ENCODE measurements around the gene CDCA4. TPM values are rescaled to one million over a fixed set of nuclear protein-coding genes. Genes with fewer than 3 reads are reported as not detected.

The CDCA4 gene
- total RNA-seq, 1 donor from 2014 or later: 6.9 TPM

DNA sequence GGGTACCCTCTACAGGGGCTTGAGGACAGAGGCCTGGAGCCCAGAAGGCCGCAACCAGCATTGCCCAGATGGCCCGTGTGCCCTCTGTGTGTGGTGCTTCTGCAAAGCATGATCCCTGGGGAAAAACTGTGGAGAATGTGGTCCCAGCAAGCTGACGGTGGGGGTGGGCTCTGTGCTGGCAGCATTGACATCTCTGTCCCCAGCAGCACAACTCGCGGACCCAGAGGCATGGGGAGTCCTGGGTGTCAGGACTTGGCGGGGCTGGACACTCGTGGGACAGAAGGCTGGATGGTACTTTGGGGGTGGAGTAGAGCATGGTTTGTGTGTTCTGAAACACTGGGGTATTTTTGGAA, 31.0 kb downstream of the CDCA4 start:
- TF ChIP-seq, protein P1, sequence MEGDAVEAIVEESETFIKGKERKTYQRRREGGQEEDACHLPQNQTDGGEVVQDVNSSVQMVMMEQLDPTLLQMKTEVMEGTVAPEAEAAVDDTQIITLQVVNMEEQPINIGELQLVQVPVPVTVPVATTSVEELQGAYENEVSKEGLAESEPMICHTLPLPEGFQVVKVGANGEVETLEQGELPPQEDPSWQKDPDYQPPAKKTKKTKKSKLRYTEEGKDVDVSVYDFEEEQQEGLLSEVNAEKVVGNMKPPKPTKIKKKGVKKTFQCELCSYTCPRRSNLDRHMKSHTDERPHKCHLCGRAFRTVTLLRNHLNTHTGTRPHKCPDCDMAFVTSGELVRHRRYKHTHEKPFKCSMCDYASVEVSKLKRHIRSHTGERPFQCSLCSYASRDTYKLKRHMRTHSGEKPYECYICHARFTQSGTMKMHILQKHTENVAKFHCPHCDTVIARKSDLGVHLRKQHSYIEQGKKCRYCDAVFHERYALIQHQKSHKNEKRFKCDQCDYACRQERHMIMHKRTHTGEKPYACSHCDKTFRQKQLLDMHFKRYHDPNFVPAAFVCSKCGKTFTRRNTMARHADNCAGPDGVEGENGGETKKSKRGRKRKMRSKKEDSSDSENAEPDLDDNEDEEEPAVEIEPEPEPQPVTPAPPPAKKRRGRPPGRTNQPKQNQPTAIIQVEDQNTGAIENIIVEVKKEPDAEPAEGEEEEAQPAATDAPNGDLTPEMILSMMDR (IDR thresholded peaks at IDR 0.05): no peak
- peaks cover 14% of the 10 kb centered on the region for H3K4me1 ChIP-seq
- H3K9me3 ChIP-seq: no peaks in the 10 kb centered on the region
- H3K36me3 ChIP-seq: peaks cover 25% of the 10 kb centered on the region
- H3K27ac ChIP-seq: no peak overlapping the region
- intact Hi-C loops (cut with DNase I): no loop called here
- ATAC-seq (no peak), DNase-seq (no peak)
- no peaks in the 10 kb centered on the region for H3K27me3 ChIP-seq (ENCODE audit: low read depth)
- H3K4me3 ChIP-seq: no peak overlapping the region

DNA sequence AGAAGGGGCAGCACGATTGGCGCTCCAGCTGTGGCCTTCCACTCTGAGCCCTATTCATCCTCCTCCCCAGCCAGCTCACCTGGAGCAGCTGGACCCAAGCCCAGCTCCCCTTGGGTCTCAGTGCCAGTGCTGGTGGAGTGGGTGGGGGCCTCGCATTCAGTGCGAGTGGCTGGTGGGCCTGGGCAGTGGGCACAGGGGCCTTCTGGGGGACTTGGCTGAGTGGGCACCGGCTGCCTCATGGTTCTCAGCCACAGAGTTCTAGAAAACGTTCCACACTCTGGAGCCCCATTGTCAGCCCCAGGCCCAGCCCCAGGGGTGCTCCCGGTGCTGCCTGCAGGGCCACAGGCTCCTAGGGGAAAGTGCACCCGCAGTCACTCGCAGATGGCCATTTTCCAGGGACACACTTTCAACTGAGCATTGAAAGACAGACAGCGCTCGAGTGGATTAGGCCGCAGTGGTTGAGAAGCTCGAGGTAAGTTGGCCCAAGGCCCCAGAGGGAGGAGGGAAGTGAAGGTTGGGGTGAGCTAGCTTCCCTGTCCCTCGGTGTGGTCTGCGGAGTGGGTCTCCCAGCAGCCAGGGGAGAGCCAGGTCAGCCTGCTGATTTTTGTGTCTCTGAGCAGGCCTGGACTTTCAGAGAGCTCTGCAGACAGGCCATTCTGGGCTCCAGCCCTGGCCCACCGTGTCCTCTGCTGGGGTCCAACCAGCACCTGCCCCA, 31.5 kb downstream of the CDCA4 start:
- H3K9me3 ChIP-seq: no peaks in the 10 kb centered on the region
- no peak for ATAC-seq
- peaks cover 20% of the 10 kb centered on the region for H3K36me3 ChIP-seq
- no peak overlapping the region for H3K4me3 ChIP-seq
- peaks cover 14% of the 10 kb centered on the region for H3K4me1 ChIP-seq
- no peaks in the 10 kb centered on the region for H3K27me3 ChIP-seq (ENCODE audit: low read depth)
- no peak for DNase-seq
- TF ChIP-seq, protein P1 (IDR thresholded peaks at IDR 0.05): no peak
- intact Hi-C loops (cut with DNase I): no loop called here
- no peak overlapping the region for H3K27ac ChIP-seq

DNA sequence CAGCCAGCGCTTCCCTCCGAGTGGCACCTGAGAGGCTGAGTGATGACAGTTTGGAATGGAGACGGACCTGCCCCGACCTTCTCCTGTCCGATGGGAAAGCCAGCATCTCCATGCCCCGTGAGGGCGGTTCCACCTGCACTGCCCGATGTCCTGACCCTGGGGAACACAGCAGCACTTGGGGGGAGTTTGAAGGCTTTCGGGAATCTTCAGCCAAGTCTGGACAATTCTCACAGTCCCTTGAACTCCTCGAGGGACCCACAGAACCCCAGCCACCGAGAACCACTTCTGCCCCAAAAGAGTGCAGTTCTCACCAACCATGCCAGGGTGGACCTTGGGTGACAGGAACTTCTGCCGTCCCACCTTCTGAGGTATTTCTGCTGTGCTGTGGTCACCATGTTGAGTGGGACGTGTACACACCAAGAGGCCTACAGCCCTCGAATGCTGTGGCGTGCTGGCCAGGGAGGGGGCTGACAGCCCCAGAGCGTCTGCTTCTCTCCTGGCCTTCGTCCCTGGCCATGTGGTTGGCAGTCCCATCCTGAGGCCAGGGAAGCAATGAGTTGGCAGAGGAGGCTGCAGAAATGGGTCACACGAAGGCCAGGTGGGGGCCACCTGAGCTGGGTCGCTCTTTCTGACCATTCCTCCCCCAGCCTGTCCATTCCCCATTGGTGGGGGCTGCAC, 34.3 kb downstream of the CDCA4 start:
- peaks cover 14% of the 10 kb centered on the region for H3K4me1 ChIP-seq
- H3K36me3 ChIP-seq: peaks cover 4% of the 10 kb centered on the region
- ATAC-seq (no peak), DNase-seq (peak; percentile 27)
- no peaks in the 10 kb centered on the region for H3K27me3 ChIP-seq (ENCODE audit: low read depth)
- H3K9me3 ChIP-seq: no peaks in the 10 kb centered on the region
- H3K27ac ChIP-seq: peak overlapping the region; percentile 86
- intact Hi-C loops (cut with DNase I): no loop called here
- TF ChIP-seq, protein P1 (IDR thresholded peaks at IDR 0.05): no peak
- H3K4me3 ChIP-seq: peak overlapping the region; percentile 88

DNA sequence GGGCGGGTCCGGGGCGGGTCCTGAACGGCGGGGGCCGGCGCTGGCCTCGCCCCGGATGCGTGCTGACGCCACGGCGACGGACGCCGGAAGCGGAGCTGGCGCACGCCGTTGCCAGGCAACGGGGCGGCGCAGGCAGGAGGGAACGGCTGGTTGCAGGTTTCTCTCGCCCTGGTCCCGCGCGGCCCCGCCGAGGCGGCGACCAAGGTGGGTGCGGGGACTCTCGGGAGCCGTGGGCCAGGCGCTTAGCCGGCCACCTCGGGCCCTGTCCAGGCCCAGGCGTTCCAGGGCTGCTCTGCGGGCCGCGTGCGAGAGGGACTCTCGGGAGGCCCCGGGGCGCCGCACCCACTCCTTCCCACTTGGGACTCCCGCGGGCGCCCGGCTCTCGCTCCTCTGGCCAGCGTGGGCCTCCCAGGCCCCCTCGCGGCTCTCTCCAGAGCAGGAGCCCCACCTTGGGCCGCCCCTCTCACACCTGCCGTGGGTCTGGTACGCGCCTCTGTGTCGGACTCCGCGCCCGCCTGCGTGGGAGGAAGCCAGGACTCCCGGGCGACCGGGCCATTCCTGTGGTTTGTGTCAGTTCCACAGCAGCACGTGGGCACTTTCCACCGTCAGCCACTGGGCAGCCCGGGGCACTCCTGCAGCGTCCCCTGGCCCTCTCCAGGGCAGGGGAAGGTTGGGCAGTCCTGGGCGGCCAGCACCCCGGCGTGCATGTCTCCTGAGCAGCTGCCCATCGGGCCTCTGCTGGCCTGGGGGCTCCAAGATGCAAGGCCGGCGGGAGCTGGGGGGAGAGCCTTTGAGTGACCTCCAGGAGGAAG, 35.0 kb downstream of the CDCA4 start, which contains the start of gene CLBA1:
Gene CLBA1, plus strand, starts transcription at position 114 of the 812 bp plus-strand sequence. Its CDS starts 644 bp downstream, at position 758.
- Histone ChIP-seq H3K27me3 (ENCODE audit: low read depth) (no peaks in the 10 kb centered on the region), H3K4me1 (peaks cover 14% of the 10 kb centered on the region), H3K27ac (peak within 1 kb of the TSS; percentile 86), H3K9me3 (no peaks in the 10 kb centered on the region), H3K36me3 (peaks cover 4% of the 10 kb centered on the region), H3K4me3 (peak within 1 kb of the TSS; percentile 88)
- ATAC-seq (peak; percentile 95 to 97), DNase-seq (peak; percentile 72)
- TF ChIP-seq, protein P1 (IDR thresholded peaks at IDR 0.05): no peak
- intact Hi-C loops (cut with DNase I): no loop called here

DNA sequence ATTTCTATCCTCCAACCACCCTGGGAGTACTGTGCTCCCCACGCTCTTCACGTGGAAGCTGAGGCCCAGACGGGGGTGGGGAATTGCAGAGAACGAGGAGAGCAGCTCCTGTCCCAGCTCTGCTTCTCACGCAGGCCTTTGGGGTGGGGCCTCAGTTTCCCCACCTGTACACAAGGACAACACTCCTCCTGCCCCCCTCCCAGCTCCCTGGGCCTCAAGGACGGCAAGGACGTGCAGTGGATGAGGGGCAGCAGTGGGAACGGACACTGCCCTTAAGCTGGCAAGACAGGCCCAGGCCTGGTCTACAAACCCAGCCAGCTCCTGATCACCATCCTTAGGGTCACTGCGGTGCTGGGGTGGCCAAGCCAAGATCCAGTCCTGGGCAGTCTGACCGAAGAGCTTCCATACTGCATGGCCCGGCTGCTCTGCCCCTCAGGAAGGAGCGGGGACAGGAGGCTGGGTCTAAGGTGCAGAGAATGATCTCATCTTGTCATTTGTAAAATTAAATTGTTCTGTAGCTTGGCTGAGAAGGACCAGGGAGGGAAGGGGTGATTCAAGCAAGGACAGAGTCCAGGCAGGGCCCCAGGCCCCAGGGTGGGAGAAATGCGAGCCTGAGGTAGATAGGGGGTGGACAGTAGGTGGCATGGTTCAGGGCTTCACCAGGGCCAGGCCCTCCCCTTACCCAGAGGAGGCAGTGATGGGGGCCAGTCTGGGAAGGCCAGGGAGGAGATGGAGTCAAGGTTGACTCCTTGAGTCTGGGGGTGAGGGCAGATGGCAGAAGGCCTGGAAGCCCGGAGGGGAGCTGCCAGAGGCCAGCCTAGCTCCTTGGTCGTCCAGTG, 36.6 kb downstream of the CDCA4 start:
- ATAC-seq: no peak
- TF ChIP-seq, protein P1 (IDR thresholded peaks at IDR 0.05): no peak
- Histone ChIP-seq H3K27me3 (ENCODE audit: low read depth) (no peaks in the 10 kb centered on the region), H3K4me3 (no peak overlapping the region), H3K4me1 (peaks cover 20% of the 10 kb centered on the region), H3K36me3 (no peaks in the 10 kb centered on the region), H3K9me3 (no peaks in the 10 kb centered on the region), H3K27ac (peak overlapping the region; percentile 86)
- DNase-seq: peak; percentile 42
- intact Hi-C loops (cut with DNase I): no loop called here

Data from lower lobe of right lung (tissue), 2 donors.